Endothelial cell of umbilical vein (primary cell): ENCODE data around the gene APEX1.

Source experiments
- CTCF ChIP-seq, 2 donors: IDR thresholded peaks; 1 replicate in 1 of 2; 2 replicates in 1 of 2; pipeline ENCODE4 v1.5.1; 2011; ENCODE audit warnings: low read length in 2 of 2, mild to moderate bottlenecking in 2 of 2, moderate library complexity in 2 of 2, control low read depth in 1 of 2, inconsistent platforms in 1 of 2, low read depth in 1 of 2; ENCODE audit not compliant: insufficient read depth in 1 of 2; ENCODE audit errors: extremely low read depth in 1 of 2
- MAX ChIP-seq: IDR thresholded peaks from 2 replicates; pipeline ENCODE4 v1.6.1; 2011; ENCODE audit not compliant: insufficient read depth, insufficient read length
- MYC ChIP-seq: IDR thresholded peaks from one replicate; pipeline ENCODE4 v1.6.1; 2011; ENCODE audit warnings: mild to moderate bottlenecking, low read depth, low read length
- POLR2A ChIP-seq: IDR thresholded peaks from 2 replicates; pipeline ENCODE4 v1.6.1; 2012; ENCODE audit warnings: low read depth, mild to moderate bottlenecking, control low read depth, low read length
- POLR2AphosphoS5 ChIP-seq: IDR thresholded peaks from 2 replicates; pipeline ENCODE4 v1.6.1; 2012; ENCODE audit warnings: low read depth, mild to moderate bottlenecking, control low read depth, low read length, moderate library complexity; ENCODE audit not compliant: insufficient read depth

- TF ChIP-seq POLR2A: no peak
- TF ChIP-seq CTCF (IDR thresholded peaks at IDR 0.05; ENCODE audit: extremely low read depth in 1 of 2, insufficient read depth in 1 of 2, low read depth in 1 of 2, low read length in 2 of 2): no peak
- TF ChIP-seq MYC: no peak
- no peak for TF ChIP-seq POLR2AphosphoS5
- TF ChIP-seq MAX: no peak
Observed at GRCh38 chr14:20460458-20461224, 5.6 kb downstream of the APEX1 start.
